NCI-H1092 (cell line): Measurements from ENCODE around the gene SCARB1.
"Not testable (repeated sequence)": the region's sequence is repeated elsewhere in the genome, so short reads cannot be mapped to it uniquely, and the experiment has no call there.

Source experiments
- DNase-seq: peaks from one replicate; lab custom pipeline; 2025; lab: John Stamatoyannopoulos, UW

The SCARB1 gene

GRCh38 chr12:124863416-124864325 is at the start of gene SCARB1:
Gene SCARB1, minus strand, starts transcription at chr12:124863864. Its CDS starts 144 bp downstream, at chr12:124863720.
- peak; percentile 75 for DNase-seq

- DNase-seq: not testable (repeated sequence)
Observed at GRCh38 chr12:124912529-124913287, 49.0 kb upstream of the SCARB1 start.

DNA sequence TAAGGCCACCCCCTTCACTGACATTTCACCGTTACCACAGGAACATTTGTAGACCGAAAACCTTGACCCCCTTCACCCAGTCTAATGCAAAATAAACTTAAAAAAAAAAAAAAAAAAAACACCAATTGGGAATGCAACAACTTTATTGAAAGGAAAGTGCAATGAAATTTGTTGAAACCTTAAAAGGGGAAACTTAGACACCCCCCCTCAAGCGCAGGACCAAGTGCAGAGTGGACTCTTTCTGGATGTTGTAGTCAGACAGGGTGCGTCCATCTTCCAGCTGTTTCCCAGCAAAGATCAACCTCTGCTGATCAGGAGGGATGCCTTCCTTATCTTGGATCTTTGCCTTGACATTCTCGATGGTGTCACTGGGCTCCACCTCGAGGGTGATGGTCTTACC is 47.9 kb upstream of the SCARB1 start:
- not testable (repeated sequence) for DNase-seq

DNA sequence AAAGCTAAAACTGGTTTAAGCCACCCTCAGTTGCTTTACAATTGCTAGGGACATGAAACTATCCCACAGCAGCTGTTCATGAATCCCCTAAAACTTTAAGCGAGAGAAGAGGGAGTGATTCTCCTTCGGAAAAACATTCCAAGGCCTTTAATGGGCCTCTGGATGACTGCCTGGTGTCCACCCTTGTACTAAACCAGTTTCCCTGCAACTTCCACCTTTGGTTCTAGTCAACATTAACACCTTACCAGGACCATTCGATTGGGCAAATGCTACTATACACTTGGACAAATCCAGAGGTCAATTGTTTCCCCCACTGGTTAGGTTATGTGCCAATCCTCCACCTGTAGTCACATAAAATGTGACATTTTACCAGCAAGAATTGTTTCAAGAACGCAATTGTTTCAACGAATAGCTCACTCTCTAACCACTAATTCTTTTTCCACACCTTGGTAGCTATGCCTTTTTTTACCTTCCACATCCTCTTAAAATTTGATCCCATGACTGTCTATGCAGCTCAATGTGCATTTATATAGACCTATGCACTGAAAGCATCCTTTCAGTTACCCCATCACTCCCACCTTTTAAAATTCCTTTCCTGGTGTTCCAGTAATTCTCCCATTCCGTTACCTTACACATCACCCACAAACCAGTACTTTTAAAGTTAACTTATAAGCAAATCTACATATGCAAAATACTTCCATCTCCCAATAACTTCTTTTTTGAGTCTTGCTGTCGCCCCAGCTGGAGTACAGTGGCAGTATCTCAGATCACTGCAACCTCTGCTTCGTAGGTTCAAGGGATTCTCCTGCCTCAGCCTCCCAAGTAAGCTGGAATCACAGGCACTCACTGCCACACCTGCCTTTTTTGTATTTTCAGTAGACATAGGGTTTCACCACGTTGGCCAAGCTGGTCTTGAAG is 47.2 kb upstream of the SCARB1 start:
- no peak for DNase-seq

GRCh38 chr12:124909831-124910560 is 46.3 kb upstream of the SCARB1 start:
- DNase-seq: no peak

GRCh38 chr12:124906606-124907261 is 43.1 kb upstream of the SCARB1 start:
- no peak for DNase-seq

DNA sequence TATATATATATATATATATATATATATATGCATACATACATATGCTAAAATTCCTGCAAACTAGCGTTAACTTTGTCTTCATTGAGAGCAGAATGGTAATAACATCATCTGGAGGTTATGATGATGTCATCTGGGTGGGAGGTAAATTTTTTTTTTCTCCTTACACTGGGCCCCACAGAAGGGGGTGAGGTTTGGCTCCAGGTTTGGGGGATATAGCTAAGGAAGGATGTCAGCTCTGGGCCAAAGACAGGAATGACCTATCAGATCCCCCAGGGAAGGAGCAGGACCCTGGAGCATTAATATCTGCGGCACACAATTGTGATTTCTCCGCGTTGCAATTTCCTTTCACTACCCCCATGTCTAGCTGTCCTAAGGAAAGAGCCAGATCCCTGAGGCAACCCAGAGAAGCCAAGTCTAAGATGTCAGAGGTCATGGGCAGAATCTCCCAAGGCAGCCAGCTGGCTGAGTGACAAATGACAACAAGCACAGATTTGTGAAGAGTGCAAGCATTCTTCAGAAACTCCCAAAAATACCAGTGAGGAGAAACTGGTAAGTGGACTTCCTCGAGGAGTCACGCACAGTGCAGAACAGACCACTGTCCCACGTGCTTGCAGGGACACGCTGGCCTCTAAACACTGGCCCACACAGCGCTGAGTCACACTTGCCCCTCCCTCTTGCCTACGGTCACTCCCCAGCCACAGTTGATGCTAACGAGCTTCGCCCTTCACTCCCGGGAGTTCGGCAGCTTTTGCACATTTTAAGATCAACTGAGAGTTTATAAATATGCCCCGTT is 40.8 kb upstream of the SCARB1 start:
- no peak for DNase-seq

DNA sequence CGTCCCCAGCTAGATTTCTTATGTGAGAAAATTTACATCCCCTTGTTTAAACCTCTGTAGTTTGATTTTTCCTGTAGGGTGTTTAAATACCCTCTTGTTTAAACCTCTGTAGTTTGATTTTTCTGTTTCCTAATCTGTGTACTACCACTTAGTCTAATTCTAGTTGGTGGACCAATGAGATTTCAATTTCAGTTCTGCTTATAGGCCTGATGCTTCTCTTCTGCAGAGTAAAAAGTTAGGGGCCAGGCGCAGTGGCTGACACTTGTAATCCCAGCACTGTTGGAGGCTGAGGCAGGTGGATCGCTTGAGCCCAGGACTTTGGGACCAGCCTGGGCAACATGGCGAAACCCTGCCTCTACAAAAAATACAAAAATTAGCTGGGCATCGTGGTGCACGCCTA is 39.3 kb upstream of the SCARB1 start:
- no peak for DNase-seq

DNA sequence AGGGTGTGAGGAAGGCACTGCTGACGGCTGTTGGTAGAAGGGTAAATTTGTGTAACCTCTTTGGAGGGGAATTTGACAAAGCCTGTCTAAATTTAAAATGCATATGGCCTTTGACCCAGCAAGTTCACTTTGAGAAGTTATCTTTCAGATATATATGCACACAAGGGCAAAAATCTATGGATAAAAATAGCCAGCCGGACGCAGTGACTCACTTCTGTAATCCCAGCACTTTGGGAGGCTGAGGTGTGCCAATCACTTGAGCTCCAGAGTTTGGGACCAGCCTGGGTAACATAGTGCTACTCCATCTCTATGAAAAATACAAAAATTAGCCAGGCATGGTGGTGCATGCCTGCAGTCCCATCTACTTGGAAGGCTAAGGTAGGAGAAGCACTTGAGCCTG is 37.3 kb upstream of the SCARB1 start:
- DNase-seq: no peak

DNA sequence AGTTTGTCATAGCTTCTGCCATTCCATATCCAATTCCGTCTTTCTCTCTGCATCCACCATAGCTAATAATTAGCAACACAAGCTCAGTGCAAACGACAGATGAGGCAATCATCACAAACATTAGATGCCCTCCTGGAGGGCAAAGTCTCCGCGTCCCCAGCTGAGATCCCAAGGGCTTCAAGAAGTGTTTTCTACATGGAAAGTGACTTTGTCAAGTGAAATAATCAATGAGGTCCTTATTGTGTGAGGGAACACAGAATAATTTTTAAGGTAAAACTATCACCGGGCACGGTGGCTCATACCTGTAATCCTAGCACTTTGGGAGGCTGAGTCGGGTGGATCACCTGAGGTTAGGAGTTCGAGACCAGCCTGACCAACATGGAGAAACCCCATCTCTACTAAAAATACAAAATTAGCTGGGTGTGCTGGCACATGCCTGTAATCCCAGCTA is 36.7 kb upstream of the SCARB1 start:
- not testable (repeated sequence) for DNase-seq

DNA sequence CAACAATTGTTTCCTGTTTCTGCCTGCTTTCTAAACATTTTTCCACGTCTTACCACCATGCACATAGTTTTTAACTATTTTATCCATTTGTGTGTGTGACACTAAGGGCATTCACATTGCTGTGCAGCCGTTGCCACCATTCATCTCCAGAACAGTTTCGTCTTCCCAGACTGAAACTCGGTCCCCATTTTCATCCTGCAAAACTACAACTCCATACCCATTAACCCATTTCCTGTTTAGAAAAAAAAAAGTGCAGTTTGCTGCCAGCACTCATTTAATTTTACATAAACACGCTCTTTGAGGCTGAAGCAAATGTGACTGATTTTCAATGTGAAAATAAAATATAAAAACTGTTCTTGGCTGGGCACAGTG is 35.2 kb upstream of the SCARB1 start:
- DNase-seq: no peak

DNA sequence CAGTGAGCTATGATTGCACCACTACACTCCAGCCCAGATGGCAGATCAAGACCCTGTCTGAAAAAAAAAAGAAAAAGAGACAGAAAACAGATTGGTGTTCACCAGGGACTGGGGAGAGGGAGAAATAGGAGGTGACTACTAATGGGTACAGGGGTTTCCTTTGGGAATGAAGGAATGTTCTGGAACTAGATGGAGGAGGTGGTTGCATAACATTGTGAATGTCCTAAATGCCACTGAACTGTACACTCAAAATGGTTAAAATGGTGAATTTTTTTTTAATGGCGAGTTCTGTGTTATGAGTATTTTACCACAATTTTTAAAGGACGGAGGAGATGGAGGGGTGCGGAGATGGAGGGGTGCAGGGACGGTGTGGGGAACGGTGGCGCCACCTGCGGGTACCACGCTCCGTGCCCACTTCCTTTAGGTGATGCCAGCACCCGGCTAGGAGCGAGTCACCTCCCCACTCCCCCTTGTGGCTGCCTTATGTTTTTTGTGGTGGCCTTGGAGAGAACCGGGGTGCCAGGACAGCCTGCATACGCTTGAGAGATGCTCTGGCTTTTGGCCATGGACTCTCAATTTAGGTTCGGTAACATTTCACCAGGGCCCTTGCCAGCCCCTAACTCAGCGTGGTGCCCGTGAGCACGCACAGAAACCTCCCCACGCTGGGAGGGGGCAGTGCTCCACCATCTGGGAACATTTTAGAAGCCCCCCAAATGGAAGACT is 34.7 kb upstream of the SCARB1 start:
- peak; percentile 51 for DNase-seq

DNA sequence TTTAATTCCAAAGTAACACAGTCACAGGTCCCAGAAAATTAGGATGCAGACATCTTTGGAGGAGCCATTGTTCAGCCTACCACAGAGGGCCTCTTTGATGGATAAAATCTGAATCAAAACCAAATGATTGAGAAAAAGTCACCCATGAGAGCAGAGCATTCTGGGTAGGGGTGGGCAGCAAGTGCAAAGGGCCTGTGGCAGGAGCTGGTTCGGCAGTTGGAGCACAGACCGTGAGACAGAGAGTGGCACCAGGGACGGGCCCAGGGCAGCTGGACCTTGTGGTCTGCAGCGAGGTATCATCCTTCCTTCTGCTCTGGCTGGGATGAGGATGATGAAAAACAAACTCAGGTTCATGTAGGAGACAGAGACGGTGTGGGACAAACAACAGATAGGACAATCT is 32.8 kb upstream of the SCARB1 start:
- no peak for DNase-seq

DNA sequence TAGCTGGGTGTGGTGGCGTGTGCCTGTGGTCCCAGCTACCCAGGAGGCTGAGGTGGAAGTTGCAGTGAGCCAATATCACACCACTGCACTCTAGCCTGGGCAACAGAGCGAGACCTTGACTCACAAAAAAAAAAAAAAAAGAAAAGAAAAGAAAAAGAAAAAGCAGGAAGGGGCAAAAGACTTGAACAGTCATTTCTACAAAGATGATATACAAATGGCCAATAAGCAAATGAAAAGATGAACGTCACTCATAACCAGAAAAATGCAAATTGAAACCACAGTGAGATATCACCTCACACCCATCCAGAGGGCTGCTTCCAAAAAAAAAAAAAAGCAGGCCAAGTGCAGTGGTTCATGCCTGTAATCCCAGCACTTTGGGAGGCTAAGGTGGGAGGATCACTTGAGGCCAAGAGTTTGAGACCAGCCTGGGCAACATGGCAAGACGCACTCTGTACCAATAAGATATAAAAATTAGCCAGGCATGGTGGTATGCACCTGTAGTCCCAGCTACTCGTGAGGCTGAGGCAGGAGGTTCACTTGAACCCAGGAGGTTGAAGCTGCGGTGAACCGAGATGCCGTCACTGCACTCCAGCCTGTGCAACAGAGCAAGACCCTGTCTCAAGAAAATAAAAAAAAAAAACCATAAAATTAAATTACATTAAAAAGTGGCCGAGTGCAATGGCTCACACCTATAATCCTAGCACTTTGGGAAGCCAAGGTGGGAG is 30.3 kb upstream of the SCARB1 start:
- DNase-seq: no peak

DNA sequence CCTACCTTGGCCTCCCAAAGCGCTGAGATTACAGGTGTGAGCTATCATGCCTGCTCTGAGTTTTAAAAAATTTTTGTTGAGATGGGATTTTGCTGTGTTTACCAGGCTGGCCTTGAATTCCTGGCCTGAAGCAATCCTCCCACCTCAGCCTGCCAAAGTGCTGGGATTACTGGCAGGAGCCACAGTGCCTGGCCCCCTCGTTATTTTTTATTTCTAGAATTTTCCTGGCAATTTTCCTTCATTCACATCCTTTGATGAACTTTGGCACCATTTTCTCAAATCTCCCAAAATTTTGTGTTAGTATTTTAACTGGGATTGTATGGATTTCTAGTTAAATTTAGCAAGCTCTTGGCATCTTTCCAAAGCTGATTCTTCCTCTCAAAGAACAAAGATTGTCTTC is 24.6 kb upstream of the SCARB1 start:
- no peak for DNase-seq

DNA sequence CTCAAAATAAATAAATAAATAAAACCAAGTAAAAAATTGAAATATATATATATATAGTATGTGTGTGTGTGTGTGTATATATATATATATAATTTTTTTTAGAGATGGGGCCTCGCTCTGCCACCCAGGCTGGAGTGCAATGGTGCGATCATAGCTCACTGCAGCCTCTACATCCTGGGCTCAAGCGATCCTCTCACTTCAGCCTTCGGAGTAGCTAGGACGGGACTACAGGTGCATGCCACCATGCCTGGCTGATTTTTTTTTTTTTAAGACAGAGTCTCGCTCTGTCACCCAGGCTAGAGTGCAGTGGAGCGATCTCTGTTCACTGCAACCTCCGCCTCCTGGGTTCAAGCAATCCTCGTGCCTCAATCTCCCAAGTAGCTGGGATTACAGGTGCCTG is 24.1 kb upstream of the SCARB1 start:
- not testable (repeated sequence) for DNase-seq

DNA sequence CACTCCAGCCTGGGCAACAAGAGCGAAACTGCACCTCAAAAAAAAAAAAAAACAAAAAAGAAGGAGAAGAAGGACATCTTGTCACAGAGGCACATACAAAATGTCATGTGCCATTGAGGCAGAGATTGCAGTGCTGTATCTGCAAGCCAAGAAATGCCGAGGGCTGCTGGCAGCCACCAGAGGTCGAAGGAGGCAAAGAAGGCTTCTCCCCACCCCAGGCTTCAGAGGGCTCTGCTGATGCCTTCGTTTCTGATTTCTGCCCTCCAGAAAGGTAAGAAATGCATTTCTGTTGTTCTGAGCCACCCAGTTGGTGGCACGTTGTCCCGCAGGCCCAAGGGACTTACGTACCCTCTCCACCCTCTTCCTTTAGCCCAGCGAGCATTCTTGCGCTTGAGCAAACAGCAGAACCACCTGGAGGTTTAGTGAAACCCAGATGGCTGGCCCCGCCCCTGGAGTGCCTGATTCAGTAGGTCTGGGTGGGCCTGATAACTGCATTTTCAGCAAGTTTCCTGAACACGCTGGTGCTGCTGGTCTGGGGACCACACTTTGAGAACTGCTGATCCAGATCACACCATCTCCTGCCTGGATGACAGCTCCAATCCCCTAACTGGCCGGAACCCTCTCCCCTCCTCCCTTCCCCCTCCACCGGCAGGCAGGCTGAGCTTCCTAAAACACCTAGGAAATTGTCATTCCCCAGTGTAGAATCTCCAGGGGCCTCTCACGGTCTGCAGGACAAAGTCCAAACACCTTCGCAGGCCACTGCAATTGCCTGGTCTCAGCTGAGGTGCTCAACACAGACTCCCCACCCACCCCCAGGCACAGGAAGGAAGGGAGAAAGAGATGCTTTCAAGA is 21.1 kb upstream of the SCARB1 start:
- no peak for DNase-seq
